ENCODE data around the gene SAMD3.

DNA sequence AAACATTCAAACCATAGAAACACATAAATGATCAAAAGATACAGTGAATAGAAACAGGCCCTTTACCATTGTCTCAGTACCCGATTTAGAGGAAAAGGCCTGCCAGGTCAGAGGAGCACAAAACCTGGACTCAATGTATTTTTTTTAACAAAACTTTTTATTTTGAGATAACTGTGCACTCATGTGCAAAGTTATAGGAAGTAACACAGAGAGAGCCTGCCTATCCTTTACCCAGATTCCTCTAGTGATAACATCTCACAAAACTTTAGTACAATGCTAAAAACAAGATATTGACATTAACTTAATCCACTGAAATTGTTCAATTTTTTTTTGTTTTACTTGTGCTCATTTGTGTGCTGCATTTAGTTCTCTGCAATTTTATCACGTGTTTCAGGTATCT, 36.8 kb upstream of the SAMD3 start:
- TF ChIP-seq GATA2 (IDR thresholded peaks at IDR 0.05; ENCODE audit: low read depth, low read length) (no peak), GATA3 (IDR thresholded peaks at IDR 0.05; ENCODE audit: low read depth, low read length) (no peak)
